Measurements from ENCODE around the gene ZNF605. TPM values are rescaled to one million over a fixed set of nuclear protein-coding genes. Genes with fewer than 3 reads are reported as not detected.
"Not testable (repeated sequence)": the region's sequence is repeated elsewhere in the genome, so short reads cannot be mapped to it uniquely, and the experiment has no call there.

Gene ZNF605
- total RNA-seq, 1 donor from 2014 or later, result 15.4 TPM

DNA sequence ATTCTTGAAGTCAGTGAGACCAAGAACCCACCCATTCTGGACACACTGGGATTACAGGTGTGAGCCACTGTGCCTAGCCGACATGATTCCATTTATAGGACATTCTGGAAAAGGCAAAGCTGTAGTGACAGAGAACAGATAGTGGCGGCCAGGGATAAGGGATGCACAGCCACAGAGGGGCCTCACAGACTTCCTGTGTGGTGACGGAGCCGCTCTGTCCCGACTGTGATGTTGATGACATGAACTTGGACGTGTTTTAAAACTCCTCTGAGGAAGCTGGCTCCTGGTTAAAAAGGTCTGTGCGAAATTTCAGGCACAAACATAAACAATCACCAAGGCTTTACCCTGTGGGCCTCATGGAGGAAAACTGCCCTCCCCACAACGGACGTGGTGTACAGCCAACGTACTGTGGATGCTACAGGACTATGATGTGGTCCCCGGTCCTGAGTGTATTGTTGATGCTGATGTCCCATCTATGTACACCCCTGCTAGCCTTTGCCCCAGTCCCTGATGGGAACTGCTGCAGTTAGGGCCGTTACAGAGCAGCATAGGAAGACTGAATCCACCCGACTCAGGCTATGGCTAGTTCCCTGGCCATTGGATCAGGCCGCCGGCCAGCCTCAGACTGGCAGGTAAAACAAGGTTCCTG, 15.9 kb downstream of the ZNF605 start:
- TF ChIP-seq, protein P1, sequence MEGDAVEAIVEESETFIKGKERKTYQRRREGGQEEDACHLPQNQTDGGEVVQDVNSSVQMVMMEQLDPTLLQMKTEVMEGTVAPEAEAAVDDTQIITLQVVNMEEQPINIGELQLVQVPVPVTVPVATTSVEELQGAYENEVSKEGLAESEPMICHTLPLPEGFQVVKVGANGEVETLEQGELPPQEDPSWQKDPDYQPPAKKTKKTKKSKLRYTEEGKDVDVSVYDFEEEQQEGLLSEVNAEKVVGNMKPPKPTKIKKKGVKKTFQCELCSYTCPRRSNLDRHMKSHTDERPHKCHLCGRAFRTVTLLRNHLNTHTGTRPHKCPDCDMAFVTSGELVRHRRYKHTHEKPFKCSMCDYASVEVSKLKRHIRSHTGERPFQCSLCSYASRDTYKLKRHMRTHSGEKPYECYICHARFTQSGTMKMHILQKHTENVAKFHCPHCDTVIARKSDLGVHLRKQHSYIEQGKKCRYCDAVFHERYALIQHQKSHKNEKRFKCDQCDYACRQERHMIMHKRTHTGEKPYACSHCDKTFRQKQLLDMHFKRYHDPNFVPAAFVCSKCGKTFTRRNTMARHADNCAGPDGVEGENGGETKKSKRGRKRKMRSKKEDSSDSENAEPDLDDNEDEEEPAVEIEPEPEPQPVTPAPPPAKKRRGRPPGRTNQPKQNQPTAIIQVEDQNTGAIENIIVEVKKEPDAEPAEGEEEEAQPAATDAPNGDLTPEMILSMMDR (IDR thresholded peaks at IDR 0.05), result no peak
- CTCF ChIA-PET, result no interaction called here
- no peak for ATAC-seq (ENCODE audit: low read depth)
- Mint-ChIP-seq H3K27ac (no peak overlapping the region), H3K27me3 (no peaks in the 10 kb centered on the region), H3K36me3 (ENCODE audit: low read depth) (peaks cover 62% of the 10 kb centered on the region), H3K9me3 (peaks cover 34% of the 10 kb centered on the region), H3K4me1 (no peaks in the 10 kb centered on the region), H3K4me3 (no peak overlapping the region)
- POLR2A ChIA-PET, result no interaction called here
- intact Hi-C loops (cut with micrococcal nuclease), result no loop called here
- DNase-seq, result no peak

DNA sequence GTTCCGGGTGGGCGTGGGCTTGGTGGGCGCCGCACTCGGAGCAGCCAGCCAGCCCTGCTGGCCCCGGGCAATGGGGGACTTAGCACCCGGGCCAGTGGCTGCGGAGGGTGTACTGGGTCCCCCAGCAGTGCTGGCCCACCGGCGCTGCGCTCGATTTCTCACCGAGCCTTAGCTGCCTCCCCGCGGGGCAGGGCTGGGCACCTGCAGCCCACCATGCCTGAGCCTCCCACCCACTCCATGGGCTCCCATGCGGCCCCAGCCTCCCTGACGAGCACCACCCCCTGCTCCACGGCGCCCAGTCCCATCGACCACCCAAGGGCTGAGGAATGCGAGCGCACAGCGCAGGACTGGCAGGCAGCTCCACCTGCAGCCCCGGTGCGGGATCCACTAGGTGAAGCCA, 17.3 kb downstream of the ZNF605 start:
- CTCF ChIA-PET; H3K27me3 Mint-ChIP-seq; DNase-seq; H3K4me1 Mint-ChIP-seq; H3K27ac Mint-ChIP-seq; ATAC-seq (ENCODE audit: low read depth); POLR2A ChIA-PET; intact Hi-C loops (cut with micrococcal nuclease); H3K4me3 Mint-ChIP-seq: not testable (repeated sequence)
- Mint-ChIP-seq H3K9me3 (peaks cover 39% of the 10 kb centered on the region), H3K36me3 (ENCODE audit: low read depth) (peaks cover 56% of the 10 kb centered on the region)

DNA sequence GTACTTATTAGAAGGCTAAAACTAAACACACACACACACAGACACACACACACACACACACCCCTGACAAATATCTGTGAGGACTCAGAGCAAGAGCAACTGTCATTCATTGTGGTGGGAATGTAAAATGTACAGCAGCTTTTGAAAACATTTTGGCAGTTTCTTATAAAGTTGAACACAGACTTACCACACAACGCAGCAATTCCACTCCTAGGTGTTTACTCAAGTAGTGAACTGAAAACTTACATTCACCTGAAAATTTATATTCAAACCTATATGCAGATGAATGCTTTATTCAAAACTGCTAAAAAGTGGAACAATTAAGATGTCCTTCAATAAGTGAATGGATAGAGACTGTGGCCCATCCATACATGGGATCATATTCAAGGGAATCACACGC, 18.6 kb downstream of the ZNF605 start:
- Mint-ChIP-seq H3K9me3 (peaks cover 47% of the 10 kb centered on the region), H3K4me1 (no peaks in the 10 kb centered on the region), H3K4me3 (no peak overlapping the region), H3K27ac (no peak overlapping the region), H3K36me3 (ENCODE audit: low read depth) (peaks cover 55% of the 10 kb centered on the region), H3K27me3 (no peaks in the 10 kb centered on the region)
- POLR2A ChIA-PET, result no interaction called here
- TF ChIP-seq, protein P1 (IDR thresholded peaks at IDR 0.05), result no peak
- DNase-seq (no peak), ATAC-seq (ENCODE audit: low read depth) (no peak)
- intact Hi-C loops (cut with micrococcal nuclease), result no loop called here
- CTCF ChIA-PET, result no interaction called here

DNA sequence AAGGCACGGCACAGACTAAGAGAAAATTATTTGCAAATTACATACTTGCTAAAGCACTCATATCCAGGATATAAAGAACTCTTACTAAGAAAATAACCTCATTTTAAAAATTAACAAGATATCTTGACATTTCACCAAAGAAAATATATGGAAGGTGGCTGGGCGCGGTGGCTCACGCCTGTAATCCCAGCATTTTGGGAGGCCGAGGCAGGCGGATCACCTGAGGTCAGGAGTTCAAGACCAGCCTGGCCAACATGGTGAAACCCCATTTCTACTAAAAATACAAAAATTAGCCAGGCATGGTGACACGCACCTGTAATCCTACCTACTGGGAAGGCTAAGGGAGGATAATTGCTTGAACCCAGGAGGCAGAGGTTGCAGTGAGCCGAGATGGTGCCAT, 19.2 kb downstream of the ZNF605 start:
- H3K27me3 Mint-ChIP-seq; H3K27ac Mint-ChIP-seq; CTCF ChIA-PET; intact Hi-C loops (cut with micrococcal nuclease); ATAC-seq (ENCODE audit: low read depth); POLR2A ChIA-PET; H3K4me1 Mint-ChIP-seq; H3K4me3 Mint-ChIP-seq; DNase-seq: not testable (repeated sequence)
- peaks cover 54% of the 10 kb centered on the region for H3K36me3 Mint-ChIP-seq (ENCODE audit: low read depth)
- H3K9me3 Mint-ChIP-seq, result peaks cover 43% of the 10 kb centered on the region

DNA sequence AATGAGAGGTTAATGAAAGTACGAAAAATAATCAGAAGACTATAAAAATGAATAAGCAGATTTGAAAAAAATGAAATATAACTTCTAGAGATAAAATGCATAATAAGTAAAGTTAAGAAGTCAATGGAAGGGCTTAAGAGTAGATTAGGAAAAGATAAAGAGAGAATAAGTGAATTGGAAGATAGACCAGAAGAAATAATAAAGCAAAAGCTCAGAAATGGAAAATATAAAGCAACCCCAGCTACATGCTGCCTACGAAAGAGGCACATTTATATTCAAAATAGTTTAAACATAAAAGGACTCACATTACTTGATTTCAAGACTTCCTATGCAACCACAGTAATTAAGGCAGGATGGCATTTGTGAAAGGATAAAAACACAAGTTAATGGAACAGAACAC, 19.9 kb downstream of the ZNF605 start:
- H3K9me3 Mint-ChIP-seq, result peaks cover 43% of the 10 kb centered on the region
- CTCF ChIA-PET, result no interaction called here
- H3K4me3 Mint-ChIP-seq, result no peak overlapping the region
- ATAC-seq (ENCODE audit: low read depth), result no peak
- TF ChIP-seq, protein P1 (IDR thresholded peaks at IDR 0.05), result no peak
- peaks cover 51% of the 10 kb centered on the region for H3K36me3 Mint-ChIP-seq (ENCODE audit: low read depth)
- POLR2A ChIA-PET, result no interaction called here
- no peaks in the 10 kb centered on the region for H3K4me1 Mint-ChIP-seq
- DNase-seq, result no peak
- H3K27ac Mint-ChIP-seq, result no peak overlapping the region
- no peaks in the 10 kb centered on the region for H3K27me3 Mint-ChIP-seq
- intact Hi-C loops (cut with micrococcal nuclease), result no loop called here

DNA sequence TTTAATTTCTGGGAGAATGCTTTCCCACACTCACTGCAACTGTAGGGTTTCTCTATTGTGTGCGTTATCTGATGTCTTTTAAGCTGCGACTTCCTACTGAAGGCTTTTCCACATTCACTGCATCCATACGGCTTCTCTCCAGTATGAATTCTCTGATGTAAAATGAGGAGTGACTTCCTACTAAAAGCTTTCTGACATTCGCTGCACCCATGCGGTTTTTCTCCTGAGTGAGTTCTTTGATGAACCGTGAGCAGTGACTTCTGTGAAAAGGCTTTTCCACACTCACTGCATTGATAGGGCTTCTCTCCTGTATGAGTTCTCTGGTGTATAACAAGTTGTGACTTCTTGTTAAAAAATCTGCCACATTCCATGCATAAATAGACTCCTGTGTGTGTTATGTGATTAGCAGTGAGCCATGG, 29.7 kb downstream of the ZNF605 start:
- CTCF ChIA-PET, result no interaction called here
- Mint-ChIP-seq H3K27me3 (no peaks in the 10 kb centered on the region), H3K36me3 (ENCODE audit: low read depth) (peaks cover 74% of the 10 kb centered on the region), H3K4me1 (no peaks in the 10 kb centered on the region), H3K27ac (no peak overlapping the region), H3K4me3 (no peak overlapping the region), H3K9me3 (peaks cover 52% of the 10 kb centered on the region)
- ATAC-seq (ENCODE audit: low read depth) (no peak), DNase-seq (no peak)
- intact Hi-C loops (cut with micrococcal nuclease), result no loop called here
- POLR2A ChIA-PET, result no interaction called here
- TF ChIP-seq, protein P1 (IDR thresholded peaks at IDR 0.05), result no peak
